ENCODE measurements around the gene CCDC15. TPM values are rescaled to one million over a fixed set of nuclear protein-coding genes. Genes with fewer than 3 reads are reported as not detected.
"Not testable (repeated sequence)": the region's sequence is repeated elsewhere in the genome, so short reads cannot be mapped to it uniquely, and the experiment has no call there.

Gene CCDC15
- total RNA-seq, 4 donors from 2014 or later: 0.69 to 1.7 (median 1.3) TPM

DNA sequence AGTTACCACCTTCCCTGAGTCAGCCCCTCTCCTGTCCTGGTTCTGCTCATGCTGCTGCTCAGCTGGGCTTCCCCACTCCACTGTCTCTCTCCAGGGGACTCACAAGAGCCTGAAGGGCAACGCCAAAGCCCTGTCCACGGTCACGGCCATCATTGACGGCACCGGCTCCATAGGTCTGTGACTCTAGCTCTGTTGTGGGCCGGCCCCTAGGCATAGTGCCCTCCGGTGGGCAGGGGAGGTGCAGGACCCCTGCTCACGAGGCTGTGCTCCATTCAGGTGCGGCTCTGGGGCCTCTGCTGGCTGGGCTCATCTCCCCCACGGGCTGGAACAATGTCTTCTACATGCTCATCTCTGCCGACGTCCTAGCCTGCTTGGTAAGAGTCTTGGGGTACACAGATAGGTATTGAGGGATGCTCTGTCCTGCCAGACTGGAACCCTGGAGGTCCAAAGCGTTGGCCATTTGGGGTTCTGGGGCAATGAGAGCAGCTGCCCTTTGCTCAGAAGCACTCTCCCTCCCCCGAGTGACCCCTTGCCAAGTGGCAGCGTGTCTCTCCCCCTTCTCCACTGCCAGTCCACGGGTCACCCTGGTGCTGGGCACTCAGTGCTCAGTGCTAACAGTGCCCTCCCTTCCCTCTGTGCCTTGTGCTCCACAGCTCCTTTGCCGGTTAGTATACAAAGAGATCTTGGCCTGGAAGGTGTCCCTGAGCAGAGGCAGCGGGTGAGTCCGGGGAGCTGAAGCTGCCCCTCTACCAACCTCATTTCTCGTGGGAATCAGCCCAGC lies 131.5 kb downstream of the CCDC15 start:
- Histone ChIP-seq H3K27me3 (peaks cover 48% of the 10 kb centered on the region), H3K4me1 (no peaks in the 10 kb centered on the region), H3K27ac (no peak overlapping the region), H3K4me3 (no peak overlapping the region), H3K9me3 (no peaks in the 10 kb centered on the region), H3K36me3 (no peaks in the 10 kb centered on the region)
- WGBS, 2 donors (ENCODE audit: low coverage in 1 of 2): 67 to 71% methylated on average over 3 to 6 of the region's 20 CpGs
- TF ChIP-seq, protein P1, sequence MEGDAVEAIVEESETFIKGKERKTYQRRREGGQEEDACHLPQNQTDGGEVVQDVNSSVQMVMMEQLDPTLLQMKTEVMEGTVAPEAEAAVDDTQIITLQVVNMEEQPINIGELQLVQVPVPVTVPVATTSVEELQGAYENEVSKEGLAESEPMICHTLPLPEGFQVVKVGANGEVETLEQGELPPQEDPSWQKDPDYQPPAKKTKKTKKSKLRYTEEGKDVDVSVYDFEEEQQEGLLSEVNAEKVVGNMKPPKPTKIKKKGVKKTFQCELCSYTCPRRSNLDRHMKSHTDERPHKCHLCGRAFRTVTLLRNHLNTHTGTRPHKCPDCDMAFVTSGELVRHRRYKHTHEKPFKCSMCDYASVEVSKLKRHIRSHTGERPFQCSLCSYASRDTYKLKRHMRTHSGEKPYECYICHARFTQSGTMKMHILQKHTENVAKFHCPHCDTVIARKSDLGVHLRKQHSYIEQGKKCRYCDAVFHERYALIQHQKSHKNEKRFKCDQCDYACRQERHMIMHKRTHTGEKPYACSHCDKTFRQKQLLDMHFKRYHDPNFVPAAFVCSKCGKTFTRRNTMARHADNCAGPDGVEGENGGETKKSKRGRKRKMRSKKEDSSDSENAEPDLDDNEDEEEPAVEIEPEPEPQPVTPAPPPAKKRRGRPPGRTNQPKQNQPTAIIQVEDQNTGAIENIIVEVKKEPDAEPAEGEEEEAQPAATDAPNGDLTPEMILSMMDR (IDR thresholded peaks at IDR 0.05): no peak
- TF ChIP-seq POLR2A (IDR thresholded peaks at IDR 0.05) (no peak), EP300 (IDR thresholded peaks at IDR 0.05) (no peak), POLR2AphosphoS5 (IDR thresholded peaks at IDR 0.05) (no peak)
- no peak for ATAC-seq

DNA sequence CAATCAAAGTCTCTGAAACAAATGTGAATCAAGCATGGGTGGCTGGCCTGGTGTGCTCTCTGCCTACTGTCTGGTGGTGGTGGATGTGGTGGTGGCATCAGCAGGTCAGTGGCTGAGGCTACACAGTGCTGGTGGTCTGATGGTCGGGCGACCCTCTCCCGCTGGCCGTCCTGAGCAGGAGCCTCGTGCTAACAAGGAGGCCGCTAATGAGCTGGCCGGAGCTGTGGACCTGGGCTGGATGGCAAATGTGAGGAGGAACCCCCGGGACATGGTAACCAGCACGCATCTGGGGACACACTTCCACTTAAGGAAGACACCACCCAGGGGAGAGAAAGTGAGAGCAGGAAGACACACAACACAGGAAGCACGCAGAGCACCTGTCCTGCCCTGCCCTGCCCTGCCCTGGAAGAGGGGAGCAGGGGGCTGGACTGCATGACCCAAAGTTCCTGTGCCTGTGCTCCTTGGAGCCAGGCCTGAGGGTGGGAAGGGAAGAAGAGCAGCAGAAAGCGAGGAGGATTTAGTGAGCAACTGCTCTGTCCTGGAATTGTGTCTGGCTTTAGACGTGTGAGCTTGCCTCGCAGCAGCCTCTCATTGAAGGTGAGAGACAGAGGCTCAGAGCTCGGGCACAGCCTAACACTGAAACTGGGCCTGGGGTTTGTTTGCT lies 132.8 kb downstream of the CCDC15 start:
- 64 to 75% methylated on average over 4 of the region's 14 CpGs for WGBS, 2 donors (ENCODE audit: low coverage in 1 of 2)
- Histone ChIP-seq H3K27me3 (peaks cover 36% of the 10 kb centered on the region), H3K36me3 (no peaks in the 10 kb centered on the region), H3K27ac (no peak overlapping the region), H3K4me3 (no peak overlapping the region), H3K9me3 (no peaks in the 10 kb centered on the region), H3K4me1 (peaks cover 0 to 6% (median 0%) of the 10 kb centered on the region in 3 donors)
- TF ChIP-seq POLR2AphosphoS5 (IDR thresholded peaks at IDR 0.05): no peak
- no peak for TF ChIP-seq POLR2A (IDR thresholded peaks at IDR 0.05)
- TF ChIP-seq, protein P1 (IDR thresholded peaks at IDR 0.05): no peak
- TF ChIP-seq EP300 (IDR thresholded peaks at IDR 0.05): no peak
- ATAC-seq: no peak

DNA sequence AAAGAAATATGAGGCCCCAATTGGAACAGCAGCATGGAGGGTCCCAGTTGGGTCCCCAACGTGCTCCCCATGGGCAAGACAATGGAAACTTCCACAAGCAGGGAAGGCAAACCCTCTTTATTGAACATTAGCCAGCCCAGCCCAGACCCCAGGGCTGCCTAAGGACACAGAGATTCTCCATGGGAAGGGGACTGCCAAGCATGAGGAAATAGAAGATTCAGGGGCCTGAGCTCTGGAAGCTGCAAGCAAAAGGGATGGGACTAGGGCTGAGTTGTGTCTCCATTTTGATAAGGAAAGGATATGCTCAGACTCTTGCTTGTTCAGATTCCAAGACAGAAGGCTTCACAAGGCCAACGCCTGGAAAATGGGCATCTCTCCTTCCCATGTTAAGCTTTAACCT lies 134.1 kb downstream of the CCDC15 start:
- H3K36me3 ChIP-seq: peaks cover 0 to 7% of the 10 kb centered on the region in 2 donors
- peaks cover 0 to 6% (median 0%) of the 10 kb centered on the region in 3 donors for H3K4me1 ChIP-seq
- no peaks in the 10 kb centered on the region for H3K9me3 ChIP-seq
- no peak for ATAC-seq
- TF ChIP-seq POLR2A (IDR thresholded peaks at IDR 0.05) (no peak), EP300 (IDR thresholded peaks at IDR 0.05) (no peak), POLR2AphosphoS5 (IDR thresholded peaks at IDR 0.05) (no peak)
- TF ChIP-seq, protein P1 (IDR thresholded peaks at IDR 0.05): no peak
- no peak overlapping the region for H3K4me3 ChIP-seq
- H3K27ac ChIP-seq: no peak overlapping the region
- 50% methylated on average over 1 of the region's 2 CpGs; no CpG with 5 or more reads in 1 of the 2 donors for WGBS, 2 donors (ENCODE audit: low coverage in 1 of 2)
- peaks cover 22% of the 10 kb centered on the region for H3K27me3 ChIP-seq

DNA sequence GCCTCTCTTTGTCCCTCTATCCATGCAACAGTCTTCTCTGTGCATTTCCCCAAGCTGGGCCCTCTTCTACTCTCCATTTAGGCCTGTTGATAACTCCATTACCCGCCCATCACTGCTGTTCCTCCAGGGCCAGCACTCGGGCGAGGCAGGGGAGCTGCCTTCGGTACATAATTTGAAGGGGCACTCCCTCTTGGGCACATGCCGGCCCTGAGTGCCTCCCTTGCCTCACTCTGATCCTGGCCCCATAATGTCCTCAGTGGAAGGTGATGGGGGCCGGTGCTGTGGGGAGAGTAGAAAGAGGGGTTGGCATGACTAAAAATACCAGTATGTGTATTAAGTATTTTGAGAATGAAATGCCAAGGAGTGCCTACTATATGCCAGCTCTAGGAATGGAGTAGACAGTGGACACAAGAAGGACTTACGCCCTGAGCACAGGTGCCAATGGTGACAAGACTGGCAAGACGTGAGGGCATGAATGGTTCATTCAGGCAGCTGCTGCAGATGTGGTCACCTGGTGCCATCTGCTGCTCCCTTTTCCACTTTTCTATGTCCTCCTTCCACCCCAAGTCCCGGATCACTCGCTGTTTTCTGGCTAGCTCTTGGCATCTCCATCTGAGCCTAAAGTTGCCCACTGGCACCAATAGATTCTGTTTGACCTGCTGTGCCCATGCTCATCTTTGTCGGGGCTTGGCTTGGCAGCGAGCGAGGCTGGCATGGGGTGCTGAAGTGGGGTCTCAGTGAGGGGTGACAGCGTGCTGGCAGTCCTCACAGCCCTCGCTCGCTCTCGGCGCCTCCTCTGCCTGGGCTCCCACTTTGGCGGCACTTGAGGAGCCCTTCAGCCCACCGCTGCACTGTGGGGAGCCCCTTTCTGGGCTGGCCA lies 134.8 kb downstream of the CCDC15 start:
- ATAC-seq: no peak
- Histone ChIP-seq H3K4me1 (peaks cover 0 to 6% (median 0%) of the 10 kb centered on the region in 3 donors), H3K27ac (no peak overlapping the region), H3K4me3 (no peak overlapping the region), H3K27me3 (peaks cover 15% of the 10 kb centered on the region), H3K9me3 (no peaks in the 10 kb centered on the region), H3K36me3 (peaks cover 0 to 11% of the 10 kb centered on the region in 2 donors)
- TF ChIP-seq, protein P1 (IDR thresholded peaks at IDR 0.05): no peak
- TF ChIP-seq POLR2A (IDR thresholded peaks at IDR 0.05) (no peak), EP300 (IDR thresholded peaks at IDR 0.05) (no peak), POLR2AphosphoS5 (IDR thresholded peaks at IDR 0.05) (no peak)
- 63 to 85% methylated on average over 4 of the region's 20 CpGs for WGBS, 2 donors (ENCODE audit: low coverage in 1 of 2)

DNA sequence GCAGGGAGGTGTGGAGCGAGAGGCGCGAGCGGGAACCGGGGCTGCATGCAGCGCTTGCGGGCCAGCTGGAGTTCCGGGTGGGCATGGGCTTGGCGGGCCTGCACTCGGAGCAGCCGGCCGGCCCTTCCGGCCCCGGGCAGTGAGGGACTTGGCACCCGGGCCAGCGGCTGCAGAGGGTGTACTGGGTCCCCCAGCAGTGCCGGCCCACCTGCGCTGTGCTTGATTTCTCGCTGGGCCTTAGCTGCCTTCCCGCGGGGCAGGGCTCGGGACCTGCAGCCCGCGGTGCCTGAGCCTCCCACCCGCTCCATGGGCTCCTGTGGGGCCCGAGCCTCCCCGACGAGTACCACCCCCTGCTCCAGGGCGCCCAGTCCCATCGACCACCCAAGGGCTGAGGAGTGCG lies 135.5 kb downstream of the CCDC15 start:
- H3K9me3 ChIP-seq, H3K27me3 ChIP-seq, H3K27ac ChIP-seq, ATAC-seq, H3K4me3 ChIP-seq, H3K4me1 ChIP-seq: not testable (repeated sequence)
- H3K36me3 ChIP-seq: peaks cover 0 to 13% of the 10 kb centered on the region in 2 donors
- no CpG with 5 or more reads among the region's 31 CpGs for WGBS, 2 donors (ENCODE audit: low coverage in 1 of 2)

DNA sequence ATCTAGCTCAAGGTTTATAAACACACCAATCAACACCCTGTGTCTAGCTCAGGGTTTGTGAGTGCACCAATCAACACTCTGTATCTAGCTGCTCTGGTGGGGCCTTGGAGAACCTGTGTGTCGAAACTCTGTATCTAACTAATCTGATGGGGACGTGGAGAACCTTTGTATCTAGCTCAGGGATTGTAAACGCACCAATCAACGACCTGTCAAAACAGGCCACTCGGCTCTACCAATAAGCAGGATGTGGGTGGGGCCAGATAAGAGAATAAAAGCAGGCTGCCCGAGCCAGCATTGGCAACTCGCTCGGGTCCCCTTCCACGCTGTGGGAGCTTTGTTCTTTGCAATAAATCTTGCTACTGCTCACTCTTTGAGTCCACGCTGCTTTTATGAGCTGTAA lies 136.1 kb downstream of the CCDC15 start:
- H3K4me3 ChIP-seq, H3K27ac ChIP-seq, H3K27me3 ChIP-seq, ATAC-seq, H3K9me3 ChIP-seq, H3K4me1 ChIP-seq: not testable (repeated sequence)
- peaks cover 0 to 19% of the 10 kb centered on the region in 2 donors for H3K36me3 ChIP-seq
- WGBS, 2 donors (ENCODE audit: low coverage in 1 of 2): 58 to 85% methylated on average over 8 to 9 of the region's 10 CpGs
